Esophagus (tissue), 2 donors: ENCODE results near the gene DHRS7B. TPM values are rescaled to one million over a fixed set of nuclear protein-coding genes. Genes with fewer than 3 reads are reported as not detected.

Source experiments
- H3K27ac ChIP-seq, 2 donors: one replicate each; pipeline ENCODE4 v1.5.1; 2013; ENCODE audit warnings: low read depth in 2 of 2, mild to moderate bottlenecking in 2 of 2, inconsistent platforms in 1 of 2, low read length in 1 of 2, moderate library complexity in 1 of 2
- H3K27me3 ChIP-seq, 2 donors: one replicate each; pipeline ENCODE4 v1.6.1; 2013; ENCODE audit warnings: low read length in 2 of 2, control low read depth in 1 of 2, mild to moderate bottlenecking in 1 of 2; ENCODE audit not compliant: insufficient read depth in 2 of 2, control insufficient read depth in 1 of 2
- H3K36me3 ChIP-seq, 2 donors: one replicate each; pipeline ENCODE4 v1.6.1; 2013; ENCODE audit warnings: low read length in 1 of 2; ENCODE audit not compliant: control insufficient read depth in 2 of 2, insufficient read depth in 2 of 2
- H3K4me1 ChIP-seq, 2 donors: one replicate each; pipeline ENCODE4 v1.6.1; 2013; ENCODE audit warnings: low read length in 1 of 2; ENCODE audit not compliant: control insufficient read depth in 2 of 2, insufficient read depth in 2 of 2
- H3K4me3 ChIP-seq, 2 donors: one replicate each; pipeline ENCODE4 v1.5.1; 2013; ENCODE audit warnings: low read length in 2 of 2, mild to moderate bottlenecking in 2 of 2, low read depth in 1 of 2, moderate library complexity in 1 of 2
- H3K9me3 ChIP-seq, 2 donors: one replicate each; pipeline ENCODE4 v1.6.1; 2013; ENCODE audit warnings: mild to moderate bottlenecking in 2 of 2, low read depth in 1 of 2, low read length in 1 of 2, moderate library complexity in 1 of 2; ENCODE audit not compliant: control insufficient read depth in 2 of 2, insufficient read depth in 1 of 2
- WGBS, 2 donors: extraction: QIAGEN DNeasy Blood & Tissue Kit; methylation state at CpG; one replicate each; pipeline ENCODE4 v1.1.7; 2013; 5-methylcytosine and 5-hydroxymethylcytosine counted together
- polyA plus RNA-seq, 2 donors: library from polyadenylated mRNA; stranded (reverse); fragments of 200-250 nt; gene quantifications; one replicate each; pipeline ENCODE4 v1.2.3, GENCODE V29; 2013
- donor health status: healthy with polysubstance abuse.
- donor health status: Bipolar disorder and iron deficiency.

The DHRS7B gene
- polyA plus RNA-seq, 2 donors, result 18.8 to 19.4 TPM

DNA sequence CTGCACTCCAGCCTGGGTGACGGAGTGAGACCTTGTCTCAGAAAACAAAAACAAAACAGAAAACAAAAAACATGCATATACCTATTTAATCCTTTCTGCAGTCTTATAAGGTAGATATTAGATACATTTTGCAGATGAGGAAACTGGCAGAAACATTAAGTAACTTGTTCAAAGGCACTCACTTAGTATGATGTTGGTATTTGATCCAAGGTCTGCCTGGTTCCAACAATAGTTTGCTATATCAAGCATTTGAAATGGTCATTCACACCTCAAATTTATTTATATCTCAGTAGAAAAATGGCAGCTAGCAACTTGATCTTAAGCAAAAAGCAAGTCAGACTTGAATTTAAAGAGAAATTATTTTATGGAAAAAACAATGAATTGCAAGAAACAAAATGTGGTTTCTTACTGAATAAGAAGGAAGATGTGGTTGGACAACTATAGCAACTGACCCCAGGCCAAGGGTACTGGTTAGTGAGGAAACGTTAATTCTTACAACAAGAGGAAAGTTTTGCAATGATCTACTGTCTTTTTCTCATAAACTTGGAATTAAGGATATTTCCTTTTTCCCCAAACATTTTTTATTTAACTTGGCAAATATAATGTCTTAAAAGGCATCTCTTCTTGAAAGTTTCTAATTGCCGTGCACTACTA, 19.7 kb downstream of the DHRS7B start:
- Histone ChIP-seq H3K9me3 (no peaks in the 10 kb centered on the region), H3K36me3 (peaks cover 0 to 3% of the 10 kb centered on the region in 2 donors), H3K27me3 (no peaks in the 10 kb centered on the region), H3K4me1 (no peaks in the 10 kb centered on the region), H3K27ac (no peak overlapping the region), H3K4me3 (no peak overlapping the region)
- WGBS, 2 donors, result 83 to 89% methylated on average over 3 of the region's 3 CpGs

- no peaks in the 10 kb centered on the region for H3K27me3 ChIP-seq
- no peak overlapping the region for H3K4me3 ChIP-seq
- no peaks in the 10 kb centered on the region for H3K4me1 ChIP-seq
- no peaks in the 10 kb centered on the region for H3K9me3 ChIP-seq
- peaks cover 0 to 3% of the 10 kb centered on the region in 2 donors for H3K36me3 ChIP-seq
- no peak overlapping the region for H3K27ac ChIP-seq
- WGBS, 2 donors, result 82 to 96% methylated on average over 1 of the region's 1 CpG
Observed at GRCh38 chr17:21149621-21150020, 22.9 kb downstream of the DHRS7B start.

DNA sequence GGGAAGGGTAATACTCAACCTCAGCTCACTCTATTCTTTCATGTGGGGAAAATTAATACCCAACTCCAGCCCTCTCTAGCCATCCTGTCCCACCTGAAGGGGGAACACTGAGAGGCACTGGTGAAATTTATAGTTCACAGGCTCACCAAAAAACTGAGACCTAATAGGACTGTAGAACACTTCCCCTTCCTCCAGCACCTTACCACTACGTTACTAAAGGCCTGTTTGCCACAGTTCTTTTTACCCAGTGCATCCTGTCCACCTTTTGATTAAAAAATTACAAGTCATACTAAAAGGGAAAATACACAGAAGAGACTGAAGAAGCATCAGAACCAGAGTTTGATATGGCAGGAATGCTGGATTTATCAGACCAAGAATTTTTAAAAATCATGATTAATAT, 26.0 kb downstream of the DHRS7B start:
- no peaks in the 10 kb centered on the region for H3K36me3 ChIP-seq
- no peaks in the 10 kb centered on the region for H3K4me1 ChIP-seq
- no peak overlapping the region for H3K27ac ChIP-seq
- no peak overlapping the region for H3K4me3 ChIP-seq
- H3K27me3 ChIP-seq, result no peaks in the 10 kb centered on the region
- H3K9me3 ChIP-seq, result no peaks in the 10 kb centered on the region
- 76 to 78% methylated on average over 1 of the region's 1 CpG for WGBS, 2 donors

- 63 to 76% methylated on average over 1 of the region's 1 CpG for WGBS, 2 donors
- H3K4me3 ChIP-seq, result no peak overlapping the region
Observed at GRCh38 chr17:21157586-21158370, 31.0 kb downstream of the DHRS7B start.

GRCh38 chr17:21160401-21160800, 33.6 kb downstream of the DHRS7B start:
- H3K4me3 ChIP-seq, result no peak overlapping the region
- no peaks in the 10 kb centered on the region for H3K27me3 ChIP-seq
- H3K27ac ChIP-seq, result no peak overlapping the region
- H3K36me3 ChIP-seq, result no peaks in the 10 kb centered on the region
- H3K4me1 ChIP-seq, result no peaks in the 10 kb centered on the region
- no peaks in the 10 kb centered on the region for H3K9me3 ChIP-seq

More at GRCh38 chr17:21157586-21158370, 31.0 kb downstream of the DHRS7B start:
- H3K9me3 ChIP-seq, result no peaks in the 10 kb centered on the region
- H3K4me1 ChIP-seq, result no peaks in the 10 kb centered on the region
- no peak overlapping the region for H3K27ac ChIP-seq
- H3K27me3 ChIP-seq, result no peaks in the 10 kb centered on the region
- no peaks in the 10 kb centered on the region for H3K36me3 ChIP-seq

DNA sequence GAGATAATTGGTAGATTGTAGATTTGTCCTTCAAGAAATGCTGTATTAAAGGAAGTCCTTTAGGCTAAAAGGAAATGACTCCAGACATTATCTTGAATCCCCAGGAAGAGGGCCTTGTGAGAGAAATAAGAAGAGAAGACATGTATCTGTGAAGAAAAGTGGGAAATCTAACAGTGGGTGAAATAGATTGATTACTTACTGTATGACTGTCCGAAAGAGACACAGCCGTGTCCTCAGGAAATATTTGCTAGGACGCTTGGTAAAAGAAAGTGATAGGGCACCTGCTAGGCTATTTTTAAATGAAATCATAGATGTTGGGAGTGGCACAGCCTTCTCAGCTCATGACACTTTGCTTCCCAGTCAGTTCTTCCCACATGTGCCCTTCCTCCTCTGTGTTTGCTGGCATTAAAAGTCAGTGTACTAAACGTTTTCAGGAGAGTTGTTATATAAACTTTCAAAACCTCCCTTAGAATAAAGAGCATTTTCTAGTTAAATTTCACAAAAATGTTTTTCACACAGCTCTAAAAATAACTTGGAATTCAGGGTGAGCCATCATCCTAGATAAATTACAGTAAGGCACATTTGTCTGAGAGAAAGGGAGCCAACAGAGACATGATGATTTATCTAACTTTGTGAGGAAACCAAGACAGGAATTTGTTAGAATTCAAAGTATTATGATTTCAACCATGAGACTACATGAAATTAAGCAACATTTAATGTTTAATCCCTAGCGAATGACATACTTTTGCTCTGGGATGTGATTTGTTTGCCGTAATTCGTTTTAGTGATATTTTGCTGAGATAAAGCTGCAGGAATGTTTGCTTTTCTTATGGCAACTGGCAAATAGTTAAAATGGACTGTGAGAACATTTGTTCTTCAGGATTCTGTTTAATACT, 35.0 kb downstream of the DHRS7B start:
- H3K4me1 ChIP-seq, result no peaks in the 10 kb centered on the region
- H3K36me3 ChIP-seq, result no peaks in the 10 kb centered on the region
- 44 to 53% methylated on average over 7 of the region's 7 CpGs for WGBS, 2 donors
- no peak overlapping the region for H3K4me3 ChIP-seq
- no peak overlapping the region for H3K27ac ChIP-seq
- H3K9me3 ChIP-seq, result no peaks in the 10 kb centered on the region
- no peaks in the 10 kb centered on the region for H3K27me3 ChIP-seq

DNA sequence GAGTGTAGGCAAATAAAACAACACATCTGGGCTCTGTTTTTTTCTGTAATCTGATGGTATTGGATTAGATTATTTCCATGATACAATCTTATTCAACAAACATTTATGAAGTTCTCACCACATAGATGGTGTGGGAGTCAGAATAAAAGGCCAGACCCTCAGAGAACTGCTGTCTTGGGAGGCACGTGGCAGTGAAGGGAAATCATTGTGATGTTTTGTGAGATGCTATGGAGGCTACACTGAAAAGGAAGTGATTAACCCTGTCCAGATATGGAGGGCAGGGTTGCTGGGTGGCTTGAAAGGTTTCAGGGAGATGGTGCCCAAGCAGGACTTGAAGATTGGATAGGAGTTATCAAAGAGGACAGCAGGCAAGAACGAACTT, 35.6 kb downstream of the DHRS7B start:
- Histone ChIP-seq H3K4me1 (no peaks in the 10 kb centered on the region), H3K4me3 (no peak overlapping the region), H3K9me3 (no peaks in the 10 kb centered on the region), H3K36me3 (no peaks in the 10 kb centered on the region), H3K27me3 (no peaks in the 10 kb centered on the region), H3K27ac (peak overlapping the region in 1 of 2 donors; percentile 21)
- 59 to 61% methylated on average over 2 of the region's 2 CpGs for WGBS, 2 donors

DNA sequence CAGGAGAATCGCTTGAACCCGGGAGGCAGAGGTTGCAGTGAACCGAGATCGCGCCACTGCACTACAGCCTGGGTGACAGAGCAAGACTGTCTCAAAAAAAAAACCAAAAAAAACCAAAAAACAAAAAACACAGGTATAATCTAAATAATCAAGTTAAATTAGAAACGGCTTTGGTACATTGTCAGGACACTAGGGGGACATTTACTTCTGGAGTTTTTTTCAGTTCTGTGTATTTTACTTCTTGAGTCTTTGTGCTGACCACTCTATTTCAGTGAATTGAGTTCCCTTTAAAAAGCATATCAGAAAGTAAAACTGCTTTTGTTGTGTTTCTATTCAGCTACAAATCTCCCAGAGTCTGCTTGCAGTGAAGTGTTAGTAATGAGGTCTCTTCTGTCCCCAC, 36.3 kb downstream of the DHRS7B start:
- 93 to 97% methylated on average over 6 of the region's 6 CpGs for WGBS, 2 donors

DNA sequence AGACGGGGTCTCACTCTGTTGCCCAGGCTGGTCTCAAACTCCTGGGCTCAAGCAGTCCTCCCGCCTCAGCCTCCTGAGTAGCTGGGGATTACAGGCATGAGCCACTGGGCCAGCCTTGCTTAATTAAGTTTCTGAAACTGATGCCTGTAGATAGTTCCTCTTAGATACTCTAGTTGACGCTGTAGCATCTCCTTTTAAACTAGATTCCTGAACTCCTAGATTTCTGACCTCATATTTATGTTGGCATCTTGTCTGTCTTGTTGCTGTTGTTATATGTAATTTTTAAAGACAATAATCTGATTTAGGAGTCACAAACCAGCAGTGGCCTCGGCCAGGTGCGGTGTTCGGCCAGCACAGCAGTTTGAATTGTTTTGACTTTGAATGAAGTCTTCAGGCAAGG, 37.5 kb downstream of the DHRS7B start:
- WGBS, 2 donors, result 91 to 93% methylated on average over 6 of the region's 6 CpGs
- Histone ChIP-seq H3K9me3 (no peaks in the 10 kb centered on the region), H3K27ac (no peak overlapping the region), H3K27me3 (no peaks in the 10 kb centered on the region), H3K4me3 (no peak overlapping the region), H3K36me3 (peaks cover 0 to 3% of the 10 kb centered on the region in 2 donors), H3K4me1 (no peaks in the 10 kb centered on the region)

More for the DNA sequence above, 36.3 kb downstream of the DHRS7B start:
- H3K27me3 ChIP-seq, result no peaks in the 10 kb centered on the region
- no peaks in the 10 kb centered on the region for H3K36me3 ChIP-seq
- no peak overlapping the region for H3K4me3 ChIP-seq
- no peaks in the 10 kb centered on the region for H3K4me1 ChIP-seq
- no peak overlapping the region for H3K27ac ChIP-seq
- no peaks in the 10 kb centered on the region for H3K9me3 ChIP-seq
